ENCODE data around the gene RGS16. TPM values are rescaled to one million over a fixed set of nuclear protein-coding genes. Genes with fewer than 3 reads are reported as not detected.
A peak's percentile ranks its signal among the peaks of the same experiment; 100 is the strongest.

Gene RGS16, protein sequence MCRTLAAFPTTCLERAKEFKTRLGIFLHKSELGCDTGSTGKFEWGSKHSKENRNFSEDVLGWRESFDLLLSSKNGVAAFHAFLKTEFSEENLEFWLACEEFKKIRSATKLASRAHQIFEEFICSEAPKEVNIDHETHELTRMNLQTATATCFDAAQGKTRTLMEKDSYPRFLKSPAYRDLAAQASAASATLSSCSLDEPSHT
- 10 to 100 TPM; 27.2 to 30.6 TPM for total RNA-seq

DNA sequence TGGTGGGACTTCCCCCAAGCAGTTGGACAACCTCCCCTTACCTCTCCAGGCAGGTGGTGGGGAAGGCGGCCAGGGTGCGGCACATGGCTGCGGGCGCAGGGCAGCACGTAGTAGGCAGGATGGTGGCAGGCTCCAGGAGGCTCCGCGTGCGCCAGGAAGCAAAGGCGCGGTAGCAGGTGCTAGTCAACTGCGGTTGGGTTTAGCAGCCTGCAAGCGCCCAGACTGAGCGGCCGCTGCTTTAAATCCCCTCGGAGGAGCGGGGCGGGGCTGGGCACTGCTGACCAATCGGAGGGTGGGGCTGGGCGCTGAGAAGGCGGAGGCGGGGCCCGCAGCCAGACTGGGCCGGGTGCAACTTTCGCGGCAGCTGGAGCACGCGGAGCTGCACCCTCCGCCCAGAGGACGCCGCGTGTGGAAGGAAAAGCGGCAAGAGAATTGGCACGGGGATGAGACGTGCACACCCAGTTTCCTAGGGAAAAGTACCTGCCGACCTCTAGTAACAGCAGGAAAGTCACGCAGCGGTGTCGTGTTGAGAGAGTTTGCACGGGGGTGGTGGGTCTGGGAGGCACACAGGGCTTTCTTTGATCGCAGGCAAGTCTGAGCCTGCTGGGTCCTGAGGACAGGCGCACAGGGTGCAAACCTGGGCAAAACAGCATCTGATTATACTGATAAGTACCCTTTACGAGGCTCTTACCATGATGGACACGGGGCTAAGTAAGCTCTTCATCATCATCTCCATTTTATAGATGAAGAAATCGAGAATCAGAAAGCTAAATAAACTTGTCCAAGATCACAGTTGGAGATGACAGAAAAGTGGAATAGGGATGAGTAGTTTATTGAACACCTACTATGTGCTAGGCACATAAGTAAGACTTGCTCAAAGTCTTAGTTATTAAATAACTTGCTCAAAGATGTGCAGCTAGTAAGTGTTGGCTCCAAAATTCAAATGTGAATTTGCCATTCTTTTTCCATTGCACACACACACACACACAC is at the start of gene RGS16:
Gene RGS16, minus strand, starts transcription at position 215 of the 990 bp plus-strand sequence. Its CDS starts 130 bp downstream, at position 85.
- peak; percentile 97 for DNase-seq
- Mint-ChIP-seq H3K4me3 (no peak within 1 kb of the TSS), H3K9me3 (ENCODE audit: low read depth) (no peaks in the 10 kb centered on the region), H3K27me3 (peaks cover 6% of the 10 kb centered on the region), H3K27ac (peak within 1 kb of the TSS; percentile 70), H3K4me1 (peaks cover 43% of the 10 kb centered on the region), H3K36me3 (ENCODE audit: low read depth) (peaks cover 4% of the 10 kb centered on the region)
- ChIA-PET CTCF (interaction anchor here (0.9 to 23.5 kb wide), 6 partner anchors 9 to 182 kb away, joined by 3 to 772 read pairs (median 17); partner anchors contain the start of gene NPL), POLR2A (interaction anchor here (0.7 to 3.6 kb wide), 2 partner anchors 11 to 14 kb away, joined by 3 to 23 read pairs; no protein-coding TSS in a partner anchor)
- peak; percentile 88 for ATAC-seq
- intact Hi-C loops (cut with DNase I, micrococcal nuclease): loop anchor here (1.0 to 10.0 kb wide), 8 partner anchors 11 to 1030 kb away; partner anchors contain the start of genes DHX9 (in 2 of the 2), ARPC5 (in 1 of the 2), NPL (in 1 of the 2) and SMG7 (in 1 of the 2)

DNA sequence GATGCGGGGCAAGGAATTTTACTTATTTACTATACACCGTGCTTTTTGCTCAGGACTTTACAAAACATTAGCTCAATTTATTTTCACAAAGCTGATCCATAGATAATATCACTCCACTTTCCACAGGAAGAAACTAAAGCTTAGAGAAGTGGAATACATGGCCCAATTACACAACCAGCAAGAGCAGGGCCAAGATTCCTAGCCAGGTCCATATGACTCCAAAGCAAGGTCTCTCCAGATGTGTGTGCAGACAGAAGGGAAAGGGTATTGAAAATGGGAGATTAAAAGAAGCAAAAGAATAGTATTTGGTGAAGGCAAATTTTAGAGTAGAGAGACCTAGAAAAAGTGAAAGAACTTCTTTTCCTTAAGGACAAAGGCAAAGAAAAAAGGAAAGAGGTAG is 49.8 kb upstream of the RGS16 start:
- Mint-ChIP-seq H3K27me3 (peaks cover 7% of the 10 kb centered on the region), H3K4me3 (no peak overlapping the region), H3K4me1 (peaks cover 5% of the 10 kb centered on the region), H3K36me3 (ENCODE audit: low read depth) (no peaks in the 10 kb centered on the region), H3K27ac (no peak overlapping the region), H3K9me3 (ENCODE audit: low read depth) (no peaks in the 10 kb centered on the region)
- no peak for ATAC-seq
- intact Hi-C loops (cut with DNase I, micrococcal nuclease): no loop called here
- ChIA-PET CTCF (interaction anchor here (1.2 kb wide), 1 partner anchor 57 kb away, joined by 3 read pairs; no protein-coding TSS in a partner anchor), POLR2A (interaction anchor here (0.7 kb wide), 1 partner anchor 602 kb away, joined by 3 read pairs; no protein-coding TSS in a partner anchor)
- no peak for DNase-seq

DNA sequence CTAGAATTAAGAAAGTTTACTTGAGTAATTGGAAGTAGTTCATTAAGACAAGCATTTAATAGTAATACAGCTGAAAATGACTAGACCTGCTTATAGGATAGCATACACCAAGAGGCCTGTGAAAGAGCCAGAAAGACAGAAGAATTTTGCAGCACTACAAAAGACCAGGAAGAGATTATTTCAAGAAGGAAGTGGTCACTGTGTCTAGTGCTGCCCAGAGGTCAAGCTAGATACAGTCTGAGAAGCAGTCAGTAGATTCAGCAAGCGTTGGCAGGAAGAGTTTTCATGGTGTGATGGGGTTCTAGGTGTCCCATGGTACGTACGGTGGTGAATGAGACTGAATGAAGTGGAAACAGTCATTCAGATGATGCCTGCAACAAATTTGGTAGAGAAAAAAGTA is 48.7 kb upstream of the RGS16 start:
- H3K4me1 Mint-ChIP-seq: peaks cover 5% of the 10 kb centered on the region
- ChIA-PET CTCF (interaction anchor here (0.8 to 1.0 kb wide), 2 partner anchors 48 to 57 kb away, joined by 3 to 4 read pairs; no protein-coding TSS in a partner anchor), POLR2A (no interaction called here)
- DNase-seq: no peak
- no peaks in the 10 kb centered on the region for H3K9me3 Mint-ChIP-seq (ENCODE audit: low read depth)
- no peak for ATAC-seq
- no peak overlapping the region for H3K4me3 Mint-ChIP-seq
- H3K27ac Mint-ChIP-seq: no peak overlapping the region
- no peaks in the 10 kb centered on the region for H3K36me3 Mint-ChIP-seq (ENCODE audit: low read depth)
- intact Hi-C loops (cut with DNase I, micrococcal nuclease): no loop called here
- peaks cover 8% of the 10 kb centered on the region for H3K27me3 Mint-ChIP-seq

DNA sequence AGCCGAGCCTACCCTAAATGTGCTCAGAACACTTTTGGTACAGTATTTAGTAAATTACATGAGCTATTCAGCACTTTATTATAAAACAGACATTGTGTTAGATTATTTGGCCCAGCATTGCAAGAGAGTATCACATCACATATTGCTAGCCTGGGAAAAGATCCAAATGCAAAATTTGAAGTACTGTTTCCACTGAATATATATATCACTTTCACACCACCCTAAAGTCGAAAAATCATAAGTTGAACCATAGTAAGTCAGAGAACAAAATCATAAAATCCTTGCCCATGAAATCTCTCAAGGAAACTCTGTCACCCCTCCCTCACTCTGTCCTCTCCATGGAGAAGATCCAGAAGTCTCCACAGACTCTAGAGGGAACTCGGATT is 47.1 kb upstream of the RGS16 start:
- Mint-ChIP-seq H3K27me3 (peaks cover 1% of the 10 kb centered on the region), H3K4me3 (no peak overlapping the region), H3K9me3 (ENCODE audit: low read depth) (no peaks in the 10 kb centered on the region), H3K27ac (no peak overlapping the region), H3K4me1 (peaks cover 5% of the 10 kb centered on the region), H3K36me3 (ENCODE audit: low read depth) (no peaks in the 10 kb centered on the region)
- ChIA-PET POLR2A (no interaction called here), CTCF (no interaction called here)
- DNase-seq (no peak), ATAC-seq (no peak)
- intact Hi-C loops (cut with DNase I, micrococcal nuclease): no loop called here

DNA sequence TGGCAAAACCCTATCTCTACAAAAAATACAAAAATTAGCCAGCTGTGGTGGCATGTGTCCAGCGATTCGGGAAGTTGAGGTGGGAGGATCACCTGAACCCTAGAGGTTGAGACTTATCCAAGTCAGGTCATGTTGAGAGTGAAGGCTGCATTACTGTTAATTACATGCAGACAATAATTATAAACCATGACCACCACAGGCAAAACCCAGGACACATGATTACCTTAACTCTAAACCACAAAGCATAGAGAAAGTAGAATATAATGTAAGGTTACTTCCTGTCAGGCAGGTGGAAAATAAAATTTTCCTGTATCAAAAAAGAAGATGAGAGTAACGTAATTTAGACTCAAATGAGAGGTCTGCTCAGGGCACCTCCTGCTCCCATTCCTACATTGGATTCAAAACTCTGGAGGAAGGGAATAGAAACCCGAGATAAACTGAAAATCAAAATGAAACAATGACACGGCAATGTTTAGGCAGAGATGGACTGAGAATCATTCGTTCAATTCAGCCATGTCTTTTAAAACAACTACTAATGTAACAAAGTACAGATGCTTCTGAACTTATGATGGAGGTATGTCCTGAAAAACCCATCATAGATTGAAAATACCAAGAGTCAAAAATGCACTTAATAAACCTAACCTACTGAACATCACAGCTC is 46.6 kb upstream of the RGS16 start:
- CTCF ChIA-PET: interaction anchor here (1.3 kb wide), 1 partner anchor 21 kb away, joined by 3 read pairs; no protein-coding TSS in a partner anchor
- Mint-ChIP-seq H3K27me3 (peaks cover 1% of the 10 kb centered on the region), H3K4me3 (no peak overlapping the region), H3K27ac (no peak overlapping the region), H3K9me3 (ENCODE audit: low read depth) (no peaks in the 10 kb centered on the region), H3K4me1 (peaks cover 5% of the 10 kb centered on the region), H3K36me3 (ENCODE audit: low read depth) (no peaks in the 10 kb centered on the region)
- POLR2A ChIA-PET: no interaction called here
- intact Hi-C loops (cut with DNase I, micrococcal nuclease): no loop called here
- no peak for ATAC-seq
- no peak for DNase-seq

GRCh38 chr1:182649041-182649440 is 44.9 kb upstream of the RGS16 start:
- Mint-ChIP-seq H3K4me1 (peaks cover 5% of the 10 kb centered on the region), H3K36me3 (ENCODE audit: low read depth) (no peaks in the 10 kb centered on the region), H3K27ac (no peak overlapping the region), H3K27me3 (peaks cover 1% of the 10 kb centered on the region), H3K9me3 (ENCODE audit: low read depth) (no peaks in the 10 kb centered on the region), H3K4me3 (no peak overlapping the region)
- no peak for ATAC-seq
- intact Hi-C loops (cut with DNase I, micrococcal nuclease): no loop called here
- CTCF ChIA-PET: interaction anchor here (2.0 kb wide), 1 partner anchor 48 kb away, joined by 6 read pairs; no protein-coding TSS in a partner anchor
- POLR2A ChIA-PET: no interaction called here
- no peak for DNase-seq

- Mint-ChIP-seq H3K4me3 (no peak overlapping the region), H3K9me3 (ENCODE audit: low read depth) (no peaks in the 10 kb centered on the region), H3K27ac (no peak overlapping the region), H3K4me1 (peaks cover 5% of the 10 kb centered on the region), H3K36me3 (ENCODE audit: low read depth) (no peaks in the 10 kb centered on the region), H3K27me3 (peaks cover 1% of the 10 kb centered on the region)
- intact Hi-C loops (cut with DNase I, micrococcal nuclease): no loop called here
- ChIA-PET POLR2A (no interaction called here), CTCF (interaction anchor here (0.8 to 1.0 kb wide), 2 partner anchors 10 to 136 kb away, joined by 3 to 4 read pairs; no protein-coding TSS in a partner anchor)
- DNase-seq (no peak), ATAC-seq (no peak)
These were observed 42.5 kb upstream of the RGS16 start for GRCh38 chr1:182646739-182647138.

- Mint-ChIP-seq H3K36me3 (ENCODE audit: low read depth) (no peaks in the 10 kb centered on the region), H3K4me1 (no peaks in the 10 kb centered on the region), H3K4me3 (no peak overlapping the region), H3K27me3 (peaks cover 1% of the 10 kb centered on the region), H3K9me3 (ENCODE audit: low read depth) (no peaks in the 10 kb centered on the region), H3K27ac (no peak overlapping the region)
- CTCF ChIA-PET: no interaction called here
- DNase-seq (no peak), ATAC-seq (no peak)
- intact Hi-C loops (cut with DNase I, micrococcal nuclease): no loop called here
- POLR2A ChIA-PET: no interaction called here
These were observed 40.7 kb upstream of the RGS16 start for GRCh38 chr1:182644886-182645285.

GRCh38 chr1:182643699-182644098 is 39.5 kb upstream of the RGS16 start:
- Mint-ChIP-seq H3K36me3 (ENCODE audit: low read depth) (no peaks in the 10 kb centered on the region), H3K9me3 (ENCODE audit: low read depth) (no peaks in the 10 kb centered on the region), H3K27me3 (peaks cover 1% of the 10 kb centered on the region), H3K4me1 (no peaks in the 10 kb centered on the region), H3K4me3 (no peak overlapping the region), H3K27ac (no peak overlapping the region)
- DNase-seq (no peak), ATAC-seq (no peak)
- ChIA-PET CTCF (no interaction called here), POLR2A (no interaction called here)
- intact Hi-C loops (cut with DNase I, micrococcal nuclease): no loop called here

DNA sequence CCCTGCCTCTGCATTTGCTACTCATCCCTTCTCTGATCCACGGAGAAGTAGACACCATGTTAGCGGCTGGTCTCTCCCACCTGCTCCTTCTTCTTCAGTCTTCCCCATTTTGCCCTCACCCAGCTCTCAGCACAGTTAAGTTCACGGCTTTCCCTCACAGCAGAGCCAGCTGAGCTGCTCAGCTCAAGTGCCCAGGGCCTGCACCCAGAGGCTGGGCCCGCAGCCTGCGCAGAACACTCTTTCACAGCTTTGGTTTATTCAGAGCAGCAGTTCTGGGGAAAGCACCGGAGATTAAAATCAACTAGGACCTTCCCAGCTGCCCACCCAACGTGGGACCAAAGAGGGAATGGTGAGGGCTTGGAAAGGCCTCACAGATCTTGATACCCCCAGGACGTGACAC is 38.3 kb upstream of the RGS16 start:
- Mint-ChIP-seq H3K36me3 (ENCODE audit: low read depth) (no peaks in the 10 kb centered on the region), H3K27ac (no peak overlapping the region), H3K4me3 (no peak overlapping the region), H3K9me3 (ENCODE audit: low read depth) (no peaks in the 10 kb centered on the region), H3K27me3 (no peaks in the 10 kb centered on the region), H3K4me1 (no peaks in the 10 kb centered on the region)
- intact Hi-C loops (cut with DNase I, micrococcal nuclease): no loop called here
- CTCF ChIA-PET: interaction anchor here (1.0 kb wide), 1 partner anchor 140 kb away, joined by 3 read pairs; no protein-coding TSS in a partner anchor
- DNase-seq: no peak
- POLR2A ChIA-PET: no interaction called here
- ATAC-seq: no peak

GRCh38 chr1:182641561-182641960 is 37.4 kb upstream of the RGS16 start:
- intact Hi-C loops (cut with DNase I, micrococcal nuclease): no loop called here
- no peaks in the 10 kb centered on the region for H3K4me1 Mint-ChIP-seq
- ATAC-seq: no peak
- no peaks in the 10 kb centered on the region for H3K9me3 Mint-ChIP-seq (ENCODE audit: low read depth)
- no peak for DNase-seq
- no peak overlapping the region for H3K27ac Mint-ChIP-seq
- H3K4me3 Mint-ChIP-seq: no peak overlapping the region
- no peaks in the 10 kb centered on the region for H3K36me3 Mint-ChIP-seq (ENCODE audit: low read depth)
- ChIA-PET POLR2A (no interaction called here), CTCF (interaction anchor here (0.6 to 1.1 kb wide), 2 partner anchors 20 to 425 kb away, joined by 3 read pairs; no protein-coding TSS in a partner anchor)
- no peaks in the 10 kb centered on the region for H3K27me3 Mint-ChIP-seq

Data from activated CD4-positive, alpha-beta T cell treated with anti-CD3 and anti-CD28 coated beads for 36 hours (primary cell).